GM12872 (cell line): ENCODE measurements around the gene BBOX1.

Source experiments
- TF ChIP-seq, protein P1 (sequence below): IDR thresholded peaks from 3 replicates; pipeline ENCODE4 v1.5.1; 2011; ENCODE audit warnings: low read depth, mild to moderate bottlenecking, low read length, moderate library complexity; ENCODE audit not compliant: insufficient read depth

Gene BBOX1

DNA sequence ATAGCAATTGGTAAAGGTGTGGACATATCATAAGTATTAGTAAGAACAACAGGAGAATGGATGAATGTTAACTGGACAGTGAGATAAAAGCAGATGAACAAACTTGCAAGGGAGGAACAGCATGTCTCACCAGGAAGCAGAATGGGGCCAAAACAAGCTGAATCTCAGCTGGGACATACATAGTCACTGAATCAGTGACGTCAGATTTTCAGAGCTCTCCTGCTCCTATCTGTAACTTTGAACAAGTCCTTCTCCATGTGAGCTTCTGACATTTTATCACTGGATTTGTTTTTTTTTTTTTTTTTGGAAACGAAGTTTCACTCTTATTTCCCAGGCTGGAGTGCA is 118.7 kb downstream of the BBOX1 start:
- TF ChIP-seq, protein P1, sequence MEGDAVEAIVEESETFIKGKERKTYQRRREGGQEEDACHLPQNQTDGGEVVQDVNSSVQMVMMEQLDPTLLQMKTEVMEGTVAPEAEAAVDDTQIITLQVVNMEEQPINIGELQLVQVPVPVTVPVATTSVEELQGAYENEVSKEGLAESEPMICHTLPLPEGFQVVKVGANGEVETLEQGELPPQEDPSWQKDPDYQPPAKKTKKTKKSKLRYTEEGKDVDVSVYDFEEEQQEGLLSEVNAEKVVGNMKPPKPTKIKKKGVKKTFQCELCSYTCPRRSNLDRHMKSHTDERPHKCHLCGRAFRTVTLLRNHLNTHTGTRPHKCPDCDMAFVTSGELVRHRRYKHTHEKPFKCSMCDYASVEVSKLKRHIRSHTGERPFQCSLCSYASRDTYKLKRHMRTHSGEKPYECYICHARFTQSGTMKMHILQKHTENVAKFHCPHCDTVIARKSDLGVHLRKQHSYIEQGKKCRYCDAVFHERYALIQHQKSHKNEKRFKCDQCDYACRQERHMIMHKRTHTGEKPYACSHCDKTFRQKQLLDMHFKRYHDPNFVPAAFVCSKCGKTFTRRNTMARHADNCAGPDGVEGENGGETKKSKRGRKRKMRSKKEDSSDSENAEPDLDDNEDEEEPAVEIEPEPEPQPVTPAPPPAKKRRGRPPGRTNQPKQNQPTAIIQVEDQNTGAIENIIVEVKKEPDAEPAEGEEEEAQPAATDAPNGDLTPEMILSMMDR = no peak

DNA sequence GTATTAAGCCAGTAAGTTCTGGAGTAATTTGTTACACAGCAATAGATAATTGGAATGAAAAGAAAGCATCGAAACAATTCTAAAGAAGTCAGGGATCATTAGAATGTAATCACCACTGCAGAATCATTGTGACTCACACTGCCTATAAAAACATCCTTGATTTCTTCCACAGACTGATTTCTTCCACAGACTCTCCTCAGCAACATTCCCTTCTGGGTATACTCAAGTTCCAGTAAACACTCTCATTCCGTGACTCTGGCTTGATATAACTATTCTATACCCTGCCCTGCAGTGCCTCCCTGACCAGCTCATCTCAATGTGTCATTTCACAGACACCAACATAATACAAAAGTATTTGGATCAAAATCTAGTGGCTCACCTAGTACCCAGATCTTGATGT is 120.5 kb downstream of the BBOX1 start:
- TF ChIP-seq, protein P1 = no peak

DNA sequence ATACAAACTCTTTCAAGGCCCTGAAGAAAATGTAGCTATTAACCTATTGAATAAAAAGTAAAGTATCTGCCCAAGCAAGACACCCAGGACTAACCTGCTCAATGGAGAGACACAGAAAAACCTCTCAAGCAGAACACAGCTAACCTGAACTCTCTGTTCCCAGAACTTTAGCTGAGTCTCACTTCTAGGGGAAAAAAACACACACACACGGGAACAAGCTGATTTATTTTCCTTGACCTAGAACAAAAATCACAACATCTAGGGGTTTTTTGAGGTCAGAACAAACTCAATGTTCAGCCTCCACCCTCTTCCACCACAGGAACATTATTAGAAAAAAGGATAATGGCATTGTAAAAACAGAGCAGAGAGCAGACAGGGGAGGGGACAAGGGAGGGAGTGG is 121.6 kb downstream of the BBOX1 start:
- TF ChIP-seq, protein P1 = no peak

DNA sequence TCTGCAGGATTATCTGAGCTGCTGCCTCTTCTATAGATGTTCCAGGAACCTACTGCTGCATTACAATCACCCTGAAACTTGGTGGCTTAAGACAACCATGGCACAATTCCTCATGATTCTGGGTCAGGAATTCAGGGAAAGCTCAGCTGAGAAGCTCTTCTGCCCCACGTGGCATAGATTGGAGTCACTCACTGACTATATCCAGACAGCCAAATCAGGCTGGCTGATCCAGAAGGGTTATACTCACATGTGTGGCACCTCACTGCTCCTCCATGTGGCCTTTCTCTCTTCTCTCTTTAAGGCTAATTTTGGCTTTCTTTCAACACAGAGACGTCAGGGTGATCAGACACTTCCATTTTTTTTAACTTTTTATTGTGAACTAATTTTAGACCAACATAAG is 125.5 kb downstream of the BBOX1 start:
- TF ChIP-seq, protein P1 = no peak

DNA sequence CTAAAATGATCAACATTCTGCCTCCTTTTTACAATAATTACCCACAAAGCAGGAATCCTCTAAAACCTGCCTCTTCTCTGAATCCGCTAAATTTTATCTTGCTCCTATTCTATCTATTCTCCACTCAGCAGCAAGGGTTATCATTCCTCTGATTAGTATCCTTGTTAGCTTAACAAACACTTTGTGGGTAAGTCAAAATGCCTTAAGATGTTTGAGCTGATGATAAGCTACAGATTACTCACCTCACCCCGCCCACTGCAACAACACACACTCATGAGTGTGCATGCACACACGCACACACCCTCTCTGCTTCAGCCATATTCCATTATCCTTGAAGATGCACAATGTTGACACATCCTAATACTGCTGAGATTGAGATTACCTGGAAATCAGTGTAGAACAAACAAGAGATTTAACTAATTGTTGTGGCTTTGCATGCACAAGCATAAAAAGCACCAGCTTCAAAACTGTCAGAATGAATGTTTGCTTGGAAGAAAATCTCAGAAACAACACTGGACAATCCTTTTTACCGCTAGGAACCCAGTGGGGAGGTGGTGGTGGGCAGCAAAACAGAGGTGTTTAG is 130.9 kb downstream of the BBOX1 start:
- TF ChIP-seq, protein P1 = no peak

DNA sequence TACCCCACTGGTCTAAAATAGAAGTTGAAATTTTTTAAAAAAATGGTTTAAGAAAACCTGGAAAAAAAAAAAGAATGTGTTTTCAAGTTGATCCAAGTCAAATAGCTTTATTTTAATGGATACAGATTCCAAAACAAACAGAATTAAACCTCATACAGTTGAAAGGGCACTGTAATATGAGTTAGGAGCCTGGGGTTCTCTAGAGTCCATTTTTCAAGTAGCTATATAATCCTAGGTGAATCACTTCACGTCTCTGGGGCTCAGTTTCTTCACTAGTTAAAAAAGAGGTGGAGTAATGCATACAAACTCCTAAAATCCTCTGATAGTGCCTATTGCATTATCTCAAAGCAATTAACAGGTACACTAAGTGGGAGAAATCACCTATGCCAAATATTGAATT is 132.9 kb downstream of the BBOX1 start:
- TF ChIP-seq, protein P1 = no peak

DNA sequence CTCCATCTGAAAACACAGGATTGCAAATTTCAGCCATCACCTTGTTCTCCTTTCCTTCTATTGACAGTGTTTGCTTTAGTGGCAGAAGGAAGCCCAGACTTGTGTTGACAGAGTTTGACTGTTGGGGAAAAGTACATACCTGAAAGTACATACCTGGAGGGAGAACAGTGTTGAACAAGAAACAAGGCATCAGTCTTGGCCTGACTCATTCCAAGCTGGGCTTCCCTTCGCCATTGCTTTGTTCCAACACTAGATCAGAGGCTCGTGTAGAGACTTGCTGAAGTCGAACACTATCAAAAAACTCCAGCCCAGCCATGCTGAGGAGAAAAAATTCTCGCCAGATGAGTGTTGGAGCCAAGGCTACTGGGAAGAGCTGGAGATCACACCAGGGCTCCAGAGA is 133.4 kb downstream of the BBOX1 start:
- TF ChIP-seq, protein P1 = no peak

DNA sequence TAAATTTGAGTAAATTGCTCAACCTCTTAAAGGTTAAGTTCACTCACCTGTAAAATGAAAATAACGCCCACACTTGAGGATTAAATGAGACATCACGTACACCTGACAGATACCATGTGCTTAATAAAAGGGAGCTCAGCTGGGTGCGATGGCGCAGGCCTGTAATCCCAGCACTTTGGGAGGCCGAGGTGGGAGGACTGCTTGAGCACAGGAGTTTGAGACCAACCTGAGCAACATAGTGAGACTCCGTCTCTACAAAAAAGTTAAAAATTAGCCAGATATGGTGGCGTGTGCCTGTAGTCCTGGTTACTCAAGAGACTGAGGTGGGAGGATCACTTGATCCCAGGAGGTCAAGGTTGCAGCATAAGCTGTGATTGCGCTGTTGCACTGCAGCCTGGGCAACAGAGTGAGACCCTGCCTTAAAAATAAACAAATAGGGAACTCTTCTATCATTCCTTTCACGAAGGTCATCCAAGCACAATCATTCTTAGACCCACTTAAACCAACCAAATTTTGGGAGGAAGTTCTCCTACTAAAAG is 134.1 kb downstream of the BBOX1 start:
- TF ChIP-seq, protein P1 = no peak
